ENCODE data around the gene PIP5KL1. TPM values are rescaled to one million over a fixed set of nuclear protein-coding genes. Genes with fewer than 3 reads are reported as not detected.

Gene PIP5KL1
- total and polyA plus RNA-seq, 2 experiments from 2014 or later = 13.4 to 19.5 TPM

GRCh38 chr9:127873886-127874285 lies 56.7 kb downstream of the PIP5KL1 start (continued):
- TF ChIP-seq EZH2phosphoT487 (IDR thresholded peaks at IDR 0.05; ENCODE audit: unreplicated experiment) = no peak
- TF ChIP-seq REST (IDR thresholded peaks at IDR 0.05; ENCODE audit: unreplicated experiment) = no peak
- no peak for TF ChIP-seq ZNF114 (CRISPR knock-in tag; IDR thresholded peaks at IDR 0.05)

- ATAC-seq = no peak
- H3K4me3 ChIP-seq = no peak overlapping the region
- TF ChIP-seq STAT1 (IDR thresholded peaks at IDR 0.05; ENCODE audit: unreplicated experiment) (no peak), POLR2AphosphoS5 (IDR thresholded peaks at IDR 0.05; ENCODE audit: low read depth) (no peak), CREB1 (CRISPR knock-in tag; IDR thresholded peaks at IDR 0.05; ENCODE audit: low read depth) (no peak), EZH2phosphoT487 (IDR thresholded peaks at IDR 0.05; ENCODE audit: unreplicated experiment) (no peak), CTCF (conservative IDR thresholded peaks at IDR 0.05; ENCODE audit: low read depth in 2 of 2) (no peak; a peak in 1 of 4 replicates), ZNF114 (CRISPR knock-in tag; IDR thresholded peaks at IDR 0.05) (no peak), REST (IDR thresholded peaks at IDR 0.05; ENCODE audit: unreplicated experiment) (no peak), NANOG (IDR thresholded peaks at IDR 0.05; ENCODE audit: borderline replicate concordance) (no peak), ZNF462 (CRISPR knock-in tag; IDR thresholded peaks at IDR 0.05) (no peak)
Measured at GRCh38 chr9:127873223-127873691, 57.3 kb downstream of the PIP5KL1 start.

More at GRCh38 chr9:127873223-127873691, 57.3 kb downstream of the PIP5KL1 start:
- no peaks in the 10 kb centered on the region for H3K9me2 ChIP-seq (ENCODE audit: insufficient read depth)
- H3K4me2 ChIP-seq = no peak overlapping the region
- H3K27me3 ChIP-seq (ENCODE audit: insufficient read depth) = 0 out of 2 replicates have a peak, but pooled peaks cover 6% of the 10 kb centered on the region
- Mint-ChIP-seq H3K27ac (no peak overlapping the region), H3K4me3 (no peak overlapping the region), H3K4me1 (peaks cover 18% of the 10 kb centered on the region), H3K36me3 (ENCODE audit: low read depth) (no peaks in the 10 kb centered on the region), H3K9me3 (no peaks in the 10 kb centered on the region), H3K27me3 (ENCODE audit: insufficient read depth, low read depth, poor library complexity) (peaks cover 24% of the 10 kb centered on the region)
- H3K4me1 ChIP-seq (ENCODE audit: insufficient read depth) = peaks cover 5% of the 10 kb centered on the region
- H4K20me1 ChIP-seq (replicated peaks; ENCODE audit: insufficient read depth) = no peaks in the 10 kb centered on the region
- no peaks in the 10 kb centered on the region for H3K36me3 ChIP-seq (ENCODE audit: insufficient read depth)
- no peak for DNase-seq (ENCODE audit: low spot score)
- H2AFZ ChIP-seq = no peak overlapping the region
- H3K27ac ChIP-seq (ENCODE audit: low read depth) = no peak overlapping the region
- H3K79me2 ChIP-seq (replicated peaks; ENCODE audit: insufficient read depth) = no peaks in the 10 kb centered on the region
- peaks cover 7% of the 10 kb centered on the region; the same call in 1 of the 2 replicates for H3F3A ChIP-seq (replicated peaks; ENCODE audit: low read depth)
